HG02970 (cell line): ENCODE results near the gene MRPL12.
"Not testable (repeated sequence)": the region's sequence is repeated elsewhere in the genome, so short reads cannot be mapped to it uniquely, and the experiment has no call there.

Source experiments
- ATAC-seq: cut with Tn5 transposase; IDR thresholded peaks from one replicate; pipeline ENCODE4 v1.9.1; 2021; ENCODE audit warnings: mild to moderate bottlenecking, moderate library complexity, moderate number of reproducible peaks; ENCODE audit not compliant: unreplicated experiment, low FRiP score

Gene MRPL12

GRCh38 chr17:81737947-81738800 is 35.0 kb downstream of the MRPL12 start:
- ATAC-seq, result no peak

- ATAC-seq, result no peak
These were observed 35.7 kb downstream of the MRPL12 start for GRCh38 chr17:81738801-81739393.

- ATAC-seq, result not testable (repeated sequence)
These were observed 36.4 kb downstream of the MRPL12 start for GRCh38 chr17:81739593-81739992.

DNA sequence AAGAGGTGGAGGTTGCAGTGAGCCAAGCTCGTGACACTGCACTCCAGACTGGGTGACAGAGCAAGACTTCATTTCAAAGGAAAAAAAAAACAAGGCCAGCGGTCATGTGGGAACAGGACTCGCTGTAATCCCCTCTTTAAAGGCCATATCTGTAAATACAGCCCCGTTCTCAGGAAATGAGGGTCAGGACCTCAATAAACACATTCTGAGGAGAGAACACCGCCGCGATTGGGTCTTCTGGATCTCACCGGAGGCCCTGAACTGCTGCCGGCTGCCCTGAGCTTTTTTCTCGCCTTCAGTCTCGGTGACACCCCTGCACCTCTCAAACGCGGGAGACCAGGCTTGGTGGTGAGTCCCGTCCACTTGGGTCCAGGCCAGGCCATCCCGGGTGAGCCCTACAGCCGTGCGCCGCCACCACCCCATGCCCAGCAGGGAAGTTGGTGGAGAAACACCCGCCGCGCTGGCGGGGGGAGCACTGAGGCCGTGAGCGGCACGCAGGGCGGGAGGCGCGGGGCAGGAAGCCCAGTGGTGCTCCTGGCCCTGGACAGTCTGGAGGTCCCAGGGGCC is 37.3 kb downstream of the MRPL12 start:
- no peak for ATAC-seq

- ATAC-seq, result no peak
These were observed 38.0 kb downstream of the MRPL12 start for GRCh38 chr17:81741049-81741593.

GRCh38 chr17:81741594-81742452 is 38.7 kb downstream of the MRPL12 start:
- ATAC-seq, result no peak
